GM12878 (cell line): ENCODE data around the gene BICC1.

Experiments
- BACH1 ChIP-seq: fragments of 450-650 bp; IDR thresholded peaks from 2 replicates; pipeline ENCODE4 v1.6.1; 2017; ENCODE audit warnings: mild to moderate bottlenecking, borderline replicate concordance
- POLR2A ChIP-seq: IDR thresholded peaks from 2 replicates; pipeline ENCODE4 v1.6.1; 2011; ENCODE audit warnings: low read depth, mild to moderate bottlenecking, low read length
- POLR2AphosphoS5 ChIP-seq: IDR thresholded peaks from 2 replicates; pipeline ENCODE4 v1.6.1; 2011; ENCODE audit warnings: mild to moderate bottlenecking, low read length, inconsistent platforms

DNA sequence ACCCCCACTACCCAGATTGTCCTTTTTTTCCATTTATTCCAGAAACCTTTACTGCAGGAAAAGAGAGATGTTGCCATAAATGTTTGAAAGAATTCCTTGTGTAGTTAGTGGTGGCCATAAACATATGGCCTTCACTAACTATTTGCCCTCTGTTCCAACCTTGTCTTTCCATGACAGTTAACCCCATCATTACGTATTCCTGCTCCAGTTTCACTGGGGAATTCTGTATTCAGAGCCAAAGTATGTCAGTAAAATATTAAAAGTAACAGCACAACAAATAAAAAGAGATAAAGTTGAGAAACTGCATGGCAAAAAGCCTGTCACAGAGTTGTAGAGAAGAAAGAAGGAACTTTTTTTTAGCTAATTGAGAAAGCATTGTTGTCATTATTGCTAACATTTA is 261.3 kb downstream of the BICC1 start:
- TF ChIP-seq POLR2A (no peak), POLR2AphosphoS5 (no peak), BACH1 (no peak)
